DOHH2 (cell line): ENCODE results near the gene FHOD3.
"Not testable (repeated sequence)": the region's sequence is repeated elsewhere in the genome, so short reads cannot be mapped to it uniquely, and the experiment has no call there.

ENCODE experiments used
- H3F3A ChIP-seq: fragments of 200-600 bp; sonication (generic), shearing (Covaris generic); 2 replicates; pipeline ENCODE4 v1.6.0; 2016; ENCODE audit warnings: antibody characterized with exemption, mild to moderate bottlenecking; ENCODE audit not compliant: control insufficient read depth, insufficient read depth
- H3K27ac ChIP-seq: fragments of 200-600 bp; sonication (generic); 2 replicates; pipeline ENCODE4 v1.5.1; 2014; ENCODE audit warnings: low read depth, mild to moderate bottlenecking, low read length, moderate library complexity
- H3K27me3 ChIP-seq: fragments of 200-600 bp; sonication (generic); 2 replicates; pipeline ENCODE4 v1.6.1; 2014; ENCODE audit warnings: mild to moderate bottlenecking, low read length, mixed read lengths; ENCODE audit not compliant: control insufficient read depth
- H3K36me3 ChIP-seq: fragments of 200-600 bp; sonication (generic); 2 replicates; pipeline ENCODE4 v1.6.1; 2014; ENCODE audit warnings: mild to moderate bottlenecking, low read length, moderate library complexity, mixed read lengths; ENCODE audit not compliant: control insufficient read depth
- H3K4me1 ChIP-seq: fragments of 200-600 bp; sonication (generic); 2 replicates; pipeline ENCODE4 v1.6.1; 2014; ENCODE audit warnings: mild to moderate bottlenecking, low read length, mixed read lengths; ENCODE audit not compliant: control insufficient read depth
- H3K4me2 ChIP-seq: fragments of 200-600 bp; sonication (generic); 2 replicates; pipeline ENCODE4 v1.6.0; 2014; ENCODE audit warnings: mild to moderate bottlenecking, low read length, moderate library complexity
- H3K4me3 ChIP-seq: fragments of 200-600 bp; sonication (generic); 2 replicates; pipeline ENCODE4 v1.5.1; 2014; ENCODE audit warnings: mild to moderate bottlenecking, low read length, mixed read lengths
- H3K79me2 ChIP-seq: fragments of 200-600 bp; sonication (generic); 2 replicates; pipeline ENCODE4 v1.6.1; 2014; ENCODE audit warnings: mild to moderate bottlenecking, low read length, mixed read lengths; ENCODE audit not compliant: control insufficient read depth
- H3K9me2 ChIP-seq: fragments of 200-600 bp; sonication (generic); replicated peaks from 2 replicates; pipeline ENCODE4 v1.6.1; 2014; ENCODE audit warnings: mild to moderate bottlenecking, low read length, mixed read lengths; ENCODE audit not compliant: control insufficient read depth
- H3K9me3 ChIP-seq: fragments of 200-600 bp; sonication (generic); 2 replicates; pipeline ENCODE4 v1.6.1; 2014; ENCODE audit warnings: antibody characterized with exemption, low read length, mixed read lengths; ENCODE audit not compliant: control insufficient read depth, insufficient read depth
- H4K20me1 ChIP-seq: fragments of 200-600 bp; sonication (generic); 2 replicates; pipeline ENCODE4 v1.6.0; 2014; ENCODE audit warnings: low read depth, mild to moderate bottlenecking, antibody characterized with exemption, low read length, moderate library complexity; ENCODE audit not compliant: control insufficient read depth, insufficient read depth
- EZH2phosphoT487 ChIP-seq: fragments of 200-600 bp; sonication (generic); IDR thresholded peaks from 2 replicates; pipeline ENCODE4 v1.6.1; 2017; ENCODE audit warnings: borderline replicate concordance, mild to moderate bottlenecking, antibody characterized with exemption, low read length, moderate library complexity, mixed read lengths
- TF ChIP-seq, protein P1 (sequence below): fragments of 200-600 bp; sonication (generic); IDR thresholded peaks from one replicate; pipeline ENCODE4 v1.5.1; 2014; ENCODE audit warnings: antibody characterized with exemption, mild to moderate bottlenecking, low read depth, low read length; ENCODE audit not compliant: poor library complexity, severe bottlenecking

The FHOD3 gene

DNA sequence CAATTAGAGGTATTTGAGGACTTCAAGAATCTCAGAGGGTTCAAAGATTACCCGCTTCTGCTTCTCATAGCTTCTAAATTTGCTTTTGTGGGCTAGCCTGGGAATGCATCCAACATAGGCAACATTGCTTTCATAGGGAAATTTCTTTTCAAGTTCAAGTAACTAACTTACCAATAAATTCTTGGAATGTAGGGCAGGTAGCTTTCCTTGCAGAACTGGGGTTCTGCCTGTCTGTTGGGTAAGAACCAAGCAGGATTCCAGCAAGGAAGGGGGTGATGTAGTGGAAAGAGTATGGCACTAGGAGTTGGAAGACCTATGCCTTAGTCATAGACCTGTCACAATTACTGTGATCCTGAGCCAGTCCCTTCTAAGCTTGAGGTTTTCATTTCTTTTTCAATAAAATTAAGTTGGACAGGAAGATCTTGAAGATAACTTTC is 164.1 kb downstream of the FHOD3 start:
- H3K4me2 ChIP-seq, result no peak overlapping the region
- TF ChIP-seq, protein P1, sequence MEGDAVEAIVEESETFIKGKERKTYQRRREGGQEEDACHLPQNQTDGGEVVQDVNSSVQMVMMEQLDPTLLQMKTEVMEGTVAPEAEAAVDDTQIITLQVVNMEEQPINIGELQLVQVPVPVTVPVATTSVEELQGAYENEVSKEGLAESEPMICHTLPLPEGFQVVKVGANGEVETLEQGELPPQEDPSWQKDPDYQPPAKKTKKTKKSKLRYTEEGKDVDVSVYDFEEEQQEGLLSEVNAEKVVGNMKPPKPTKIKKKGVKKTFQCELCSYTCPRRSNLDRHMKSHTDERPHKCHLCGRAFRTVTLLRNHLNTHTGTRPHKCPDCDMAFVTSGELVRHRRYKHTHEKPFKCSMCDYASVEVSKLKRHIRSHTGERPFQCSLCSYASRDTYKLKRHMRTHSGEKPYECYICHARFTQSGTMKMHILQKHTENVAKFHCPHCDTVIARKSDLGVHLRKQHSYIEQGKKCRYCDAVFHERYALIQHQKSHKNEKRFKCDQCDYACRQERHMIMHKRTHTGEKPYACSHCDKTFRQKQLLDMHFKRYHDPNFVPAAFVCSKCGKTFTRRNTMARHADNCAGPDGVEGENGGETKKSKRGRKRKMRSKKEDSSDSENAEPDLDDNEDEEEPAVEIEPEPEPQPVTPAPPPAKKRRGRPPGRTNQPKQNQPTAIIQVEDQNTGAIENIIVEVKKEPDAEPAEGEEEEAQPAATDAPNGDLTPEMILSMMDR, result no peak
- no peak for TF ChIP-seq EZH2phosphoT487
- H3K9me2 ChIP-seq, result no peaks in the 10 kb centered on the region
- no peak overlapping the region for H3K4me3 ChIP-seq
- H3K36me3 ChIP-seq, result no peaks in the 10 kb centered on the region
- H3K79me2 ChIP-seq, result no peaks in the 10 kb centered on the region
- H3K4me1 ChIP-seq, result no peaks in the 10 kb centered on the region
- no peak overlapping the region for H3K27ac ChIP-seq
- no peaks in the 10 kb centered on the region for H3K9me3 ChIP-seq
- H4K20me1 ChIP-seq, result no peaks in the 10 kb centered on the region
- H3K27me3 ChIP-seq, result peaks cover 8% of the 10 kb centered on the region; the same call in 1 of the 2 replicates
- H3F3A ChIP-seq, result no peaks in the 10 kb centered on the region

DNA sequence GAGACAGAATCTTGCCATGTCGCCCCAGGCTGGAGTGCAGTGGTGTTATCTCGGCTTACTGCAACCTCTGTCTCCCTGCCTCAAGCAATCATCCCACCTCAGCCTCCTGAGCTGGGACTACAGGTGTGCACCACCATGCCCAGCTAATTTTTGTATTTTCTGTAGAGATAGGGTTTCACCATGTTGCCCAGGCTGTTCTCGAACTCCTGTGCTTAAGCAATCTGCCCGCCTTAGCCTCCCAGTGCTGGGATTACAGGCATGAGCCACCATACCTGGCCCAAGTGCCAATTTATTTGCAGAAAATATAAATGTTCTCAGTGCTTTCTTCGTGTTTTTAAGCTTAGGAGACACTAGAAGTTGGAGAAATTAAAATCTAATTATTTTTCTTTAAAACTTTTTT is 166.0 kb downstream of the FHOD3 start:
- not testable (repeated sequence) for H3F3A ChIP-seq, H3K27me3 ChIP-seq, H3K36me3 ChIP-seq, H3K4me1 ChIP-seq, H3K79me2 ChIP-seq, H3K9me3 ChIP-seq, H3K9me2 ChIP-seq, H4K20me1 ChIP-seq, H3K27ac ChIP-seq, H3K4me3 ChIP-seq, H3K4me2 ChIP-seq

DNA sequence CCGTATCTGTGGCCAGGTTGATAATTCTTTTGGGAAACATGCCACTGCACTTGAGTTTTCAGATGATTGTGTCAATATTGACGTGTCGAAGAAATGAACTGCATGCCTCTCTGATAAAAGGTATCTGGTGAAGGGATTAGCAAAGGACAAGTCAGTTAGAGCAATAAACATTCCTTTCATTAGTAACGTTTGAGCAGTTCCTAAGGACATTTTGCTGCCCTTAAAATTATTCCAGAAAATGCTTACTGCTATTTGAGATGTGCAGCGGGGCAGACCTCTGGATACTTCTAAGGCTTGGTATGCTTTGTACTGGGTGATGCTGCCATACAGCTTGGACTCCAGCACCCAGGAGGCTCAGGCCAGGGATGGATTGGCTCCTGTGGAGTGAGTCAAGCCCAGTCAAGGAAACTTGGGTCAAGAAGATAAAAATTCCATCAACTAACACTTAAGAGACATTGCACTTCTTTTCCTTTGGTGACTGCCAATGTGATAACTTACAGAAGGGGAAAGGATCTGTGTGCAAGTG is 166.7 kb downstream of the FHOD3 start:
- H3K4me1 ChIP-seq, result no peaks in the 10 kb centered on the region
- no peaks in the 10 kb centered on the region for H3K9me2 ChIP-seq

DNA sequence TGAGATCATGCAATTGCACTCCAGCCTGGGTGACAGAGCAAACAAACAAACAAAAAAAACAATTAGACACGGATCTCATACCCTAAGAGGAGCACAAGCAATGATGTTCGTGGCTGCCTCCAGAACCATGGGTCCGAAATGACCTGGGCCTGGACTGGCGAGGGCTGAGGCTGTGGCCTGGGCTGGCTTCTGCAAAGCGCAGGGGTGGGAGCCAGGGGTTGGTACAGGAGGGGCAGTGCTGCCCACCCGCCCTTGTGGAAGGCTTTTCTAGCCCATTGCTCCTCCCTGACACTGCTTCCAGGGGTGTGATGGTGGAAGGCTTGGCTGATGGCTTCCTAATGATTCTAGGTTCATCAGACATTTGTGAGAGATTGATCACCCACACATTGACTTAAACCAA is 167.8 kb downstream of the FHOD3 start:
- Histone ChIP-seq H4K20me1 (no peaks in the 10 kb centered on the region), H3K9me2 (no peaks in the 10 kb centered on the region), H3F3A (no peaks in the 10 kb centered on the region), H3K36me3 (no peaks in the 10 kb centered on the region), H3K4me1 (no peaks in the 10 kb centered on the region), H3K79me2 (no peaks in the 10 kb centered on the region), H3K4me3 (no peak overlapping the region), H3K9me3 (no peaks in the 10 kb centered on the region), H3K4me2 (no peak overlapping the region), H3K27ac (no peak overlapping the region), H3K27me3 (no peaks in the 10 kb centered on the region; the same call in 1 of the 2 replicates)
- TF ChIP-seq, protein P1, result no peak
- TF ChIP-seq EZH2phosphoT487, result no peak

More for the DNA sequence above, 166.7 kb downstream of the FHOD3 start:
- H3K9me3 ChIP-seq, result no peaks in the 10 kb centered on the region
- TF ChIP-seq EZH2phosphoT487, result no peak
- TF ChIP-seq, protein P1, result no peak
- H3K27me3 ChIP-seq, result peaks cover 3% of the 10 kb centered on the region; the same call in 1 of the 2 replicates
- no peak overlapping the region for H3K4me3 ChIP-seq
- no peak overlapping the region for H3K4me2 ChIP-seq
- H3K36me3 ChIP-seq, result no peaks in the 10 kb centered on the region
- H4K20me1 ChIP-seq, result no peaks in the 10 kb centered on the region
- H3K79me2 ChIP-seq, result no peaks in the 10 kb centered on the region
- no peak overlapping the region for H3K27ac ChIP-seq
- no peaks in the 10 kb centered on the region for H3F3A ChIP-seq
